Upper lobe of left lung (tissue), 6 donors: ENCODE results near the gene C5orf15. TPM values are rescaled to one million over a fixed set of nuclear protein-coding genes. Genes with fewer than 3 reads are reported as not detected.

Experiments used
- ATAC-seq, 2 donors: fragments of 200-7000 bp; cut with Tn5 transposase; one replicate each; pipeline ENCODE4 v1.9.1; 2022; ENCODE audit warnings: mild to moderate bottlenecking in 2 of 2, moderate library complexity in 2 of 2; ENCODE audit not compliant: low FRiP score in 2 of 2
- DNase-seq, 2 donors: peaks; one replicate each; pipeline ENCODE4 v3.0.0-alpha.2; 2019 to 2020
- H3K27ac ChIP-seq, 4 donors: fragments of 200-600 bp; sonication (generic); one replicate each; pipeline ENCODE4 v1.5.1; 2016 to 2019
- H3K27me3 ChIP-seq, 4 donors: fragments of 200-600 bp; sonication (generic); one replicate each; pipeline ENCODE4 v1.5.1; 2017 to 2019
- H3K36me3 ChIP-seq, 4 donors: fragments of 200-600 bp; sonication (generic); one replicate each; pipeline ENCODE4 v1.5.1; 2016 to 2019
- H3K4me1 ChIP-seq, 4 donors: fragments of 200-600 bp; sonication (generic); one replicate each; pipeline ENCODE4 v1.5.1; 2018 to 2019
- H3K4me3 ChIP-seq, 4 donors: fragments of 200-600 bp; sonication (generic); one replicate each; pipeline ENCODE4 v1.5.1; 2017 to 2019; ENCODE audit warnings: mild to moderate bottlenecking in 2 of 4, moderate library complexity in 1 of 4
- H3K9me3 ChIP-seq, 4 donors: fragments of 200-600 bp; sonication (generic); one replicate each; pipeline ENCODE4 v1.5.1; 2018 to 2019
- EP300 ChIP-seq, 4 donors: sonication (generic); formaldehyde crosslinking; IDR thresholded peaks; one replicate each; pipeline ENCODE4 v1.5.1; 2017; ENCODE audit warnings: antibody characterized with exemption in 4 of 4, control low read depth in 2 of 4
- POLR2A ChIP-seq, 4 donors: fragments of 450-650 bp; IDR thresholded peaks; one replicate each; pipeline ENCODE4 v1.5.1; 2016 to 2017; ENCODE audit warnings: antibody characterized with exemption in 4 of 4, mild to moderate bottlenecking in 2 of 4
- POLR2AphosphoS5 ChIP-seq, 2 donors: sonication (generic); formaldehyde crosslinking; IDR thresholded peaks; one replicate each; pipeline ENCODE4 v1.5.1; 2017; ENCODE audit warnings: antibody characterized with exemption in 2 of 2
- WGBS, 2 donors: methylation state at CpG; one replicate each; pipeline ENCODE4 v1.1.5; 2017 to 2018; 5-methylcytosine and 5-hydroxymethylcytosine counted together
- total RNA-seq, 6 donors: library from RNA; depleted of rRNA in 4 of 6; stranded (reverse); fragments of >200 nt in 4 of 6; gene quantifications; one replicate each; pipeline versions ENCODE4 v1.1.0 to v1.2.1, GENCODE V29; 2016 to 2021
- TF ChIP-seq, protein P1 (sequence below), 6 experiments: fragments of 450-650 bp in 4 of 6; fragments of 200-600 bp in 2 of 6; sonication (generic) in 2 of 6; IDR thresholded peaks; one replicate each; pipeline ENCODE4 v1.5.1; 2016 to 2019; ENCODE audit warnings: antibody characterized with exemption in 6 of 6
- donor health status: DM: no; HTN: no; CAD: no; lungs with moderate emphysema.
- donor health status: DM: no; HTN: yes; CAD: no; lungs with severe emphysema.

The C5orf15 gene
- total RNA-seq, 6 donors from 2014 or later: 15.1 to 65.5 (median 39.7) TPM

GRCh38 chr5:133925866-133926488 is 42.4 kb downstream of the C5orf15 start:
- Histone ChIP-seq H3K4me1 (peaks cover 0 to 6% (median 0%) of the 10 kb centered on the region in 4 donors), H3K9me3 (no peaks in the 10 kb centered on the region), H3K27me3 (no peaks in the 10 kb centered on the region), H3K36me3 (no peaks in the 10 kb centered on the region), H3K27ac (no peak overlapping the region), H3K4me3 (no peak overlapping the region)
- no peak for ATAC-seq
- no peak for TF ChIP-seq EP300 (IDR thresholded peaks at IDR 0.05)
- no peak for TF ChIP-seq POLR2A (IDR thresholded peaks at IDR 0.05)
- no peak for TF ChIP-seq POLR2AphosphoS5 (IDR thresholded peaks at IDR 0.05)
- TF ChIP-seq, protein P1, sequence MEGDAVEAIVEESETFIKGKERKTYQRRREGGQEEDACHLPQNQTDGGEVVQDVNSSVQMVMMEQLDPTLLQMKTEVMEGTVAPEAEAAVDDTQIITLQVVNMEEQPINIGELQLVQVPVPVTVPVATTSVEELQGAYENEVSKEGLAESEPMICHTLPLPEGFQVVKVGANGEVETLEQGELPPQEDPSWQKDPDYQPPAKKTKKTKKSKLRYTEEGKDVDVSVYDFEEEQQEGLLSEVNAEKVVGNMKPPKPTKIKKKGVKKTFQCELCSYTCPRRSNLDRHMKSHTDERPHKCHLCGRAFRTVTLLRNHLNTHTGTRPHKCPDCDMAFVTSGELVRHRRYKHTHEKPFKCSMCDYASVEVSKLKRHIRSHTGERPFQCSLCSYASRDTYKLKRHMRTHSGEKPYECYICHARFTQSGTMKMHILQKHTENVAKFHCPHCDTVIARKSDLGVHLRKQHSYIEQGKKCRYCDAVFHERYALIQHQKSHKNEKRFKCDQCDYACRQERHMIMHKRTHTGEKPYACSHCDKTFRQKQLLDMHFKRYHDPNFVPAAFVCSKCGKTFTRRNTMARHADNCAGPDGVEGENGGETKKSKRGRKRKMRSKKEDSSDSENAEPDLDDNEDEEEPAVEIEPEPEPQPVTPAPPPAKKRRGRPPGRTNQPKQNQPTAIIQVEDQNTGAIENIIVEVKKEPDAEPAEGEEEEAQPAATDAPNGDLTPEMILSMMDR (IDR thresholded peaks at IDR 0.05): no peak
- WGBS, 2 donors: 90 to 100% methylated on average over 6 to 11 of the region's 12 CpGs
- no peak for DNase-seq

DNA sequence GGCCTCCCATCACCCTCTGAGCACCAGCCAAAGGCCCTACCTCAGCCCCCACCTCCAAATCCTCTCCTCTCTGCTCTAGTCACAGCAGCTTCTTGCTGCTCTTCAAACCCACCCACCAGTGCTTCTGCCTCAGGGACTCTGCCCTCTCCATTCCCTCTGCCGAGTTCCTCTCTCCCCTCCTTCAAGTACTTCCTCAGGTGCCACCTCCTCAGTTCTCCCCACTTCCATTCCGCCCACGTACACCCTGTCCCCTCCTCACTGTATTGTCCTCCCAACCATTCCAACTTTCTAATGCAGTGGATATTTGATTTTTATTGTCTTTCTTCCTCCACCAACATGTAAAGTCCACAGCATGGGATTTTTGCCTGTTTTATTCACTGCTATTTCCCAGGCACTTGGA is 43.2 kb downstream of the C5orf15 start:
- no peak overlapping the region for H3K27ac ChIP-seq
- H3K36me3 ChIP-seq: no peaks in the 10 kb centered on the region
- no peak for TF ChIP-seq EP300 (IDR thresholded peaks at IDR 0.05)
- TF ChIP-seq, protein P1 (IDR thresholded peaks at IDR 0.05): no peak
- TF ChIP-seq POLR2A (IDR thresholded peaks at IDR 0.05): no peak
- no peak for TF ChIP-seq POLR2AphosphoS5 (IDR thresholded peaks at IDR 0.05)
- no peaks in the 10 kb centered on the region for H3K27me3 ChIP-seq
- DNase-seq (no peak), ATAC-seq (no peak)
- WGBS, 2 donors: 59 to 76% methylated on average over 3 of the region's 3 CpGs
- peaks cover 0 to 6% (median 0%) of the 10 kb centered on the region in 4 donors for H3K4me1 ChIP-seq
- no peaks in the 10 kb centered on the region for H3K9me3 ChIP-seq
- H3K4me3 ChIP-seq: no peak overlapping the region

DNA sequence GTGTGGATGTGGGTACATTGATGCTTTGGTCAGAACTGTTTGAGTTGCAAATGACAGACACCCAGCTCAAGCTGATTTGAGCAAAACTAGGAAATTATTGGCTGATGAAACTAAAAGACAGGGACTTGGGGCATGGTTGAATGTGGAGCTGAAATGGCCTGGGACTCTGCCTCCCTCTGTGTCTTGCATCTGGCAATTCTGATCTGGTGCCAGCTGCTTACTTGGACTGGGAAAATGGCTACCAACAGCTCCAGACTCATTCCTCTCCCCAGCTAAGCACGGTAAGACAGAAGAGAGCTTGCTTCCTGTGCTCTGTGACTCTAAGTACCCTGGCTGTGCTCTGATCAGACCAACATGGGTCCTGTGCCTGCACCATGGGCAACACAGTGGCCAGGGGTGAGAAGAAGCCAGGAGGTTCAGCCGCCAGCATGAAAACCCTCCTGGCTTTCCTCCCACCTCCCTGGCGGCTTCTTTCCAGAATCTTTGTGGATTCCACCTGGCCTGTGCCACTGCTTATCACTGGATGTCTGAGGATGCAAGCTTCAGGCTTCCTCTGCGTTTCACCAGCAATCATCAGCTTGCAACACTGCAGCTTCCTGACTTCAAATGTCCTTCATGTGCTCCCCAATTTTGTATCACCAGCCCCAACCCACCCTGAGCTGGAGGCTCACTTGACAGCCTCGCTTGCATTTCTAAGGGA is 44.1 kb downstream of the C5orf15 start:
- Histone ChIP-seq H3K4me1 (peaks cover 0 to 6% (median 0%) of the 10 kb centered on the region in 4 donors), H3K4me3 (no peak overlapping the region), H3K36me3 (no peaks in the 10 kb centered on the region), H3K27me3 (no peaks in the 10 kb centered on the region), H3K9me3 (no peaks in the 10 kb centered on the region), H3K27ac (no peak overlapping the region)
- no peak for DNase-seq
- TF ChIP-seq POLR2AphosphoS5 (IDR thresholded peaks at IDR 0.05) (no peak), EP300 (IDR thresholded peaks at IDR 0.05) (no peak), POLR2A (IDR thresholded peaks at IDR 0.05) (no peak)
- TF ChIP-seq, protein P1 (IDR thresholded peaks at IDR 0.05): no peak
- no peak for ATAC-seq
- WGBS, 2 donors: 37% methylated on average over 5 of the region's 5 CpGs

DNA sequence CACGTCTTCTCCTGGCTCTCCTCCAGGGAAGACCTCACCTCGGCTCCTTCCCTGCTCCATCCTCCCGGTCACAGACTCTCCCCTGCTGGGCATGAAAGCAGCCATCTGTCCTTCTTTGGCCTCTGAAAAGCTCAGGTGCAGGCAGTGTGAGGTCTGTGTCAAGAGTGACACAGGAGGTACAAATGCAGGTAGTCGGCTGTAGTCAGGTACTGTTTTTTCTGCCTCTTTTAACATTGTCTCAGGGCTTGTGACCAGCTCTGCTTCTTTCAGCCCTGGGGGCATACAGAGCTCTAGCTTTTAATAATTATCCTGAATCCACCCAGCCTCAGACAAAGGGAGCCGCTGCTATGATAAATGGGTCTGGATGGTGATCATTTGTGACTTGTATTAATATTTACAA is 46.4 kb downstream of the C5orf15 start:
- Histone ChIP-seq H3K4me1 (peaks cover 0 to 3% (median 0%) of the 10 kb centered on the region in 4 donors), H3K9me3 (no peaks in the 10 kb centered on the region), H3K36me3 (no peaks in the 10 kb centered on the region), H3K27ac (no peak overlapping the region), H3K4me3 (no peak overlapping the region), H3K27me3 (no peaks in the 10 kb centered on the region)
- 62 to 70% methylated on average over 5 of the region's 5 CpGs for WGBS, 2 donors
- ATAC-seq: no peak
- DNase-seq: no peak
- TF ChIP-seq, protein P1 (IDR thresholded peaks at IDR 0.05): no peak
- TF ChIP-seq EP300 (IDR thresholded peaks at IDR 0.05): no peak
- no peak for TF ChIP-seq POLR2A (IDR thresholded peaks at IDR 0.05)
- no peak for TF ChIP-seq POLR2AphosphoS5 (IDR thresholded peaks at IDR 0.05)
